Gastrocnemius medialis (tissue), 4 donors: ENCODE measurements around the gene FAM53A. TPM values are rescaled to one million over a fixed set of nuclear protein-coding genes. Genes with fewer than 3 reads are reported as not detected.

Experiments used
- ATAC-seq, 2 donors: fragments of 150-250 bp; one replicate each; pipeline ENCODE4 v1.9.1; 2016
- DNase-seq, 2 donors: peaks; one replicate each; pipeline ENCODE4 v3.0.0-alpha.2; 2019
- H3K27ac ChIP-seq, 4 donors: fragments of 200-600 bp; sonication (generic); 1 replicate in 1 of 4; 2 replicates in 3 of 4; pipeline ENCODE4 v1.5.1; 2016 to 2018; ENCODE audit warnings: mild to moderate bottlenecking in 2 of 4, moderate library complexity in 1 of 4
- H3K27me3 ChIP-seq, 3 donors: fragments of 200-600 bp; sonication (generic) in 2 of 3; 1 replicate in 1 of 3; 2 replicates in 2 of 3; pipeline versions ENCODE4 v1.5.1 to v1.6.0; 2016 to 2019; ENCODE audit warnings: mild to moderate bottlenecking in 1 of 3, moderate library complexity in 1 of 3
- H3K36me3 ChIP-seq, 2 donors: fragments of 200-600 bp; sonication (generic) in 1 of 2; one replicate each; pipeline ENCODE4 v1.5.1; 2017 to 2018
- H3K4me1 ChIP-seq, 2 donors: fragments of 200-600 bp; sonication (generic) in 1 of 2; one replicate each; pipeline ENCODE4 v1.5.1; 2016 to 2017; ENCODE audit warnings: mild to moderate bottlenecking in 2 of 2
- H3K4me3 ChIP-seq, 4 donors: fragments of 200-600 bp; sonication (generic) in 3 of 4; 1 replicate in 1 of 4; 2 replicates in 3 of 4; pipeline ENCODE4 v1.5.1; 2016 to 2019; ENCODE audit warnings: mild to moderate bottlenecking in 2 of 4
- H3K9me3 ChIP-seq, 3 donors: fragments of 200-600 bp; sonication (generic) in 2 of 3; 1 replicate in 1 of 3; 2 replicates in 2 of 3; pipeline ENCODE4 v1.5.1; 2016 to 2019
- POLR2A ChIP-seq, 2 donors: fragments of 450-650 bp; IDR thresholded peaks; one replicate each; pipeline ENCODE4 v1.6.1; 2017; ENCODE audit warnings: antibody characterized with exemption in 2 of 2, mild to moderate bottlenecking in 2 of 2, moderate library complexity in 2 of 2
- in situ Hi-C, 4 donors: fragments of 200-750 bp; cut with MboI; loops; one replicate each; pipeline versions ENCODE4 v1.15.0 to v1.8.0; 2017; ENCODE audit warnings: low sequenced_read_pairs in 4 of 4
- intact Hi-C: fragments of 100-400 bp; cut with DNase I; formaldehyde crosslinking; loops from one replicate; pipeline ENCODE4 v1.15.1; 2023; ENCODE audit warnings: low total_unique reads
- total RNA-seq, 4 donors: library from RNA; depleted of rRNA; stranded (reverse); fragments of >200 nt; gene quantifications; one replicate each; pipeline versions ENCODE4 v1.1.0 to v1.2.3, GENCODE V29; 2016
- TF ChIP-seq, protein P1 (sequence below), 5 experiments: fragments of 450-650 bp in 3 of 5; fragments of 200-600 bp in 2 of 5; sonication (generic) in 2 of 5; IDR thresholded peaks in 4 of 5; conservative IDR thresholded peaks in 1 of 5; 1 replicate in 4 of 5; 2 replicates in 1 of 5; pipeline ENCODE4 v1.5.1; 2016 to 2019; ENCODE audit warnings: antibody characterized with exemption in 5 of 5, mild to moderate bottlenecking in 3 of 5, moderate library complexity in 3 of 5

Gene FAM53A
- total RNA-seq, 4 donors from 2014 or later, result 1.8 to 5.2 (median 2.8) TPM

DNA sequence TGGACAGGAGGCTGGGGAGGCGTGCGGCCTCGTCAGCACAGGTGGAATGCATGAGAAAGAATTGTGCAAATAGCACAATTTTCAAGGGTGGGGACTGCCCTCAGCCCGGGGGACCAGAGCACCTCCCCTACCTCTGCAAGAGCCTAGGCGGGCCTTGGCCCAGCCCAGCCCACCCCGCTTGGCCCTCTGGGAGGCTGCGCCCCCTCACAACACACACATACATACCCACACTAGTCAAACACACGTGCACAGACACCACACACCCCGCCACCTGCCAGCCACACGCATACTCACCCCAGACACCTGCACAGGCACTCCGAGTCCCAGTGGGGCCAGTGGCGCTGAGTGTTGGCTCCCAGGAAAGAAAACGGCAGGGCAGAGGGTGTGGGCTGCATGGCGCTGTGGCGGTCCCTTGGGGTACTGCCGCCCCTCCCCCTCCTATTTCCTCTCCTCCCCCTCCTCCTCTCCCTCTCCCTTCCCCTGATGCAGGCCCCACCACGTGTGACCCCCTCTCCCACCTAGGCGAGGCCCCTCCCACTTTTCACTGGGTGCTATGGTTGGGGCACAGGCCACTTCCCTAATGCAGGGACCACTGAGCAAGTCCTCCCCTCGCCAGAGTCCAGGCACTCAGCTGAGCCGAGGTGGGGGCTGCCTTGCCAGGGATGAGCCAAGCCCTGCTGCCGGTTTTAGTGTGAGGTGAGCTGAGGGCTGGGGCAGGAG is 84.5 kb downstream of the FAM53A start:
- intact Hi-C loops (no loop called here), in situ Hi-C loops (no loop called here)
- TF ChIP-seq, protein P1, sequence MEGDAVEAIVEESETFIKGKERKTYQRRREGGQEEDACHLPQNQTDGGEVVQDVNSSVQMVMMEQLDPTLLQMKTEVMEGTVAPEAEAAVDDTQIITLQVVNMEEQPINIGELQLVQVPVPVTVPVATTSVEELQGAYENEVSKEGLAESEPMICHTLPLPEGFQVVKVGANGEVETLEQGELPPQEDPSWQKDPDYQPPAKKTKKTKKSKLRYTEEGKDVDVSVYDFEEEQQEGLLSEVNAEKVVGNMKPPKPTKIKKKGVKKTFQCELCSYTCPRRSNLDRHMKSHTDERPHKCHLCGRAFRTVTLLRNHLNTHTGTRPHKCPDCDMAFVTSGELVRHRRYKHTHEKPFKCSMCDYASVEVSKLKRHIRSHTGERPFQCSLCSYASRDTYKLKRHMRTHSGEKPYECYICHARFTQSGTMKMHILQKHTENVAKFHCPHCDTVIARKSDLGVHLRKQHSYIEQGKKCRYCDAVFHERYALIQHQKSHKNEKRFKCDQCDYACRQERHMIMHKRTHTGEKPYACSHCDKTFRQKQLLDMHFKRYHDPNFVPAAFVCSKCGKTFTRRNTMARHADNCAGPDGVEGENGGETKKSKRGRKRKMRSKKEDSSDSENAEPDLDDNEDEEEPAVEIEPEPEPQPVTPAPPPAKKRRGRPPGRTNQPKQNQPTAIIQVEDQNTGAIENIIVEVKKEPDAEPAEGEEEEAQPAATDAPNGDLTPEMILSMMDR (IDR thresholded peaks at IDR 0.05 in 4 of 5, conservative IDR thresholded peaks at IDR 0.05 in 1 of 5), result no peak
- no peak for TF ChIP-seq POLR2A (IDR thresholded peaks at IDR 0.05)
- Histone ChIP-seq H3K4me1 (no peaks in the 10 kb centered on the region), H3K27ac (no peak overlapping the region), H3K36me3 (no peaks in the 10 kb centered on the region), H3K27me3 (peaks cover 20 to 34% (median 34%) of the 10 kb centered on the region in 3 donors), H3K9me3 (no peaks in the 10 kb centered on the region), H3K4me3 (no peak overlapping the region)
- ATAC-seq, result no peak
- DNase-seq, result no peak

DNA sequence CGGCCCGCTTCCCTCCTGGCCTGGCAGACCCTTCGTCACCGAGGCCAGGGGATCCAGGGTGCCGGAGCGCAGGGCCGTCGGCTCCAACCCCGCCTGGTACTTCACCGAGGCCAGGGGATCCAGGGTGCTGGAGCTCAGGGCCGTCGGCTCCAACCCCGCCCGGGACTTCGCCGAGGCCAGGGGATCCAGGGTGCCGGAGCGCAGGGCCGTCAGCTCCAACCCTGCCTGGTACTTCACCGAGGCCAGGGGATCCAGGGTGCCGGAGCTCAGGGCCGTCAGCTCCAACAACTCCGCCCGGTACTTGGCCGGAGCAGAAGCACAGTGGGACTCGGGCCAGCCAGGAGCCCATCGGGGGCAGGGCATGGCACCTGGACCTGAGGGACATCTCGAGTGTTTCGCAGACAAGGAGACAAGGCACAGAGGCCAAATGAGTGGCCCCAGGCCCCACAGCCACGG is 85.1 kb downstream of the FAM53A start:
- intact Hi-C loops, result no loop called here
- in situ Hi-C loops, result no loop called here
- H3K36me3 ChIP-seq, result no peaks in the 10 kb centered on the region
- ATAC-seq (no peak), DNase-seq (no peak)
- no peak overlapping the region for H3K27ac ChIP-seq
- no peaks in the 10 kb centered on the region for H3K4me1 ChIP-seq
- no peak overlapping the region for H3K4me3 ChIP-seq
- TF ChIP-seq, protein P1 (IDR thresholded peaks at IDR 0.05 in 4 of 5, conservative IDR thresholded peaks at IDR 0.05 in 1 of 5), result no peak
- TF ChIP-seq POLR2A (IDR thresholded peaks at IDR 0.05), result no peak
- H3K9me3 ChIP-seq, result no peaks in the 10 kb centered on the region
- H3K27me3 ChIP-seq, result peaks cover 20 to 35% (median 31%) of the 10 kb centered on the region in 3 donors

DNA sequence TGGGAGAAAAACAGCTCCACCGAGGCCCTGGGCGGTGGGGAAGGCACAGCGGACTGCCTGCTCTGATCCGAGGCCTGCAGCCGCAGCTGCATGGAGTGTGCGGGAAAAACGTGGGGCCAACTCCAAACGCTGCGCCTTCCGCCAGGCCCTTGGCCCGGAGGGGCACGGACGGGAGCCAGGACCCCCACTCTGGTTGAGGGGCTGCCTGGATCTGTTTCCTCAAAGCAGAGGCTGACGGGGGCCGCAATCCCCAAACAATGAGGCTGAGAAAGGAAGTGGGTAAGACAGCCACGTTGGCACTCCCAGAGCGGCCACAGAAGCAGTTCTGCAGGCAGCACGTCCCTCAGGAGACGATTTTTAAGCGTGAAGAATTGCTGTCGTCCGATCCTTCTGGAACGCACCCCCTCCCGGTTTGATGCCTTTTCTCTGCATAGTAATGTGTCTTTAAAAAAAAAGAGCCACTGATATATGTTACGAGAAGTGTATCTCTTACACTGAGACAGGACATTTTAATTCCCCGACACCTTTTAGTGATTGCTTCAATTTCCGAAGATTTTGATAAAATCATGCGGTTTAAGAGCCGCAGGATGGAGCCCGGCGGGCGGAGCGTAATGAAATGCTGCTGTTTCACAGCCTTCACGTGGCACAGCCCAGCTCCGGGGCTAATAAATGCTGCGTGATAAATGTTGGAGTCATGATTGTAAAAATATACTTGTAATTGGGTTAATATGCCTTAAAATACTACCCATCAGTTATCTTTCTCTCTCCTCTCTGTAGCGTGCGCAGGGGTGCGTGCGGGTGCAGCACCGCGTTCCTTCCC is 85.7 kb downstream of the FAM53A start:
- intact Hi-C loops (no loop called here), in situ Hi-C loops (no loop called here)
- H3K4me3 ChIP-seq, result no peak overlapping the region
- no peak for TF ChIP-seq POLR2A (IDR thresholded peaks at IDR 0.05)
- TF ChIP-seq, protein P1 (IDR thresholded peaks at IDR 0.05 in 4 of 5, conservative IDR thresholded peaks at IDR 0.05 in 1 of 5), result no peak
- H3K36me3 ChIP-seq, result no peaks in the 10 kb centered on the region
- no peak overlapping the region for H3K27ac ChIP-seq
- ATAC-seq, result no peak
- no peaks in the 10 kb centered on the region for H3K9me3 ChIP-seq
- peaks cover 21 to 34% (median 29%) of the 10 kb centered on the region in 3 donors for H3K27me3 ChIP-seq
- no peaks in the 10 kb centered on the region for H3K4me1 ChIP-seq
- DNase-seq, result no peak

DNA sequence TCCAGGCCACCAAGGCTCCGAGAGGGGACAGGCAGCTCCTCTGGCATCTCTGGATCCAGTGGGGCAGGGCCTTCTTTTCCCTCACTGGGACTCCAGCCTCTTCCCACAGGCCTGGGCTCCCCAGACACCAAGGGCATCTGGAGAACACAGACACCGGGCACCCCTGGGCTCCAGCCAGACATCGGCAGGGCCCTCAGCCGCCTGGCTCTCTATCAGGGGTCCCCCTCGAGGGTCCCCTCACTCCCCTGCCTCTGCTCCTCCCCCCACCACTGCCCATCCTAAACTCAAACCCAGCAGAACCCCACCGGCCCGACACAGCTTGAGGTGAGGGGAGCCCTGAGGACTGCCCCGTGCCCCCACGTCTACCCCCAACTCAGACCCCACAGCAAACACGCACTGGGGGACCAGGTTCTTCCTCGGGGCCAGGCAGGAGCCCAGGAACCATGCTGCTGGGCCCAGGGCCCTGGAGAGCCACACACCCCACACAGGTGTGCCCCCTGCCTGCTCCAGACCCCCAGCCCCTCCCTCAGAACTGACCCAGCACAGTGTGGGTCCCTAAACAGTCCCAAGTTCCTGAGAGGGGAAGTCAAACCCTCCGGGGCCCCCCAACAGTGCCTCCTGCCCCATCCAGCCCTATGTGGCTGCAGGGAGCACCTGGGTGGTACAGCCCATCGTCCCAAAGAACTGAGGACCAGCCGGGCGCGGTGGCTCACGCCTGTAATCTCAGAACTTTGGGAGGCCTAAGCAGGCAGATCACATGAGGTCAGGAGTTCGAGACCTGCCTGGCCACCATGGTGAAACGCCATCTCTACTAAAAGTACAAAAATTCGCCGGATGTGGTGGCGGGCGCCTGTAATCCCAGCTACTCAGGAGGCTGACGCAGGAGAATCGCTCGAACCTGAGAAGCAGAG is 86.8 kb downstream of the FAM53A start:
- TF ChIP-seq, protein P1 (IDR thresholded peaks at IDR 0.05 in 4 of 5, conservative IDR thresholded peaks at IDR 0.05 in 1 of 5), result no peak
- no peak for TF ChIP-seq POLR2A (IDR thresholded peaks at IDR 0.05)
- peaks cover 18 to 24% (median 19%) of the 10 kb centered on the region in 3 donors for H3K27me3 ChIP-seq
- H3K27ac ChIP-seq, result no peak overlapping the region
- DNase-seq (no peak), ATAC-seq (no peak)
- H3K4me3 ChIP-seq, result no peak overlapping the region
- in situ Hi-C loops, result no loop called here
- H3K4me1 ChIP-seq, result no peaks in the 10 kb centered on the region
- intact Hi-C loops, result no loop called here
- H3K36me3 ChIP-seq, result no peaks in the 10 kb centered on the region
- H3K9me3 ChIP-seq, result no peaks in the 10 kb centered on the region
